ENCODE measurements around the gene TSPAN12.

The TSPAN12 gene

GRCh38 chr7:120841608-120842007 is 16.3 kb downstream of the TSPAN12 start:
- DNase-seq = no peak

- DNase-seq = no peak
These were observed 19.7 kb downstream of the TSPAN12 start for GRCh38 chr7:120838281-120838682.

GRCh38 chr7:120837599-120837998 is 20.3 kb downstream of the TSPAN12 start:
- no peak for DNase-seq

GRCh38 chr7:120836556-120837115 is 21.3 kb downstream of the TSPAN12 start:
- DNase-seq = no peak

GRCh38 chr7:120834726-120835125 is 23.2 kb downstream of the TSPAN12 start:
- no peak for DNase-seq

- DNase-seq = no peak
These were observed 24.4 kb downstream of the TSPAN12 start for GRCh38 chr7:120833546-120833945.

GRCh38 chr7:120832803-120833202 is 25.1 kb downstream of the TSPAN12 start:
- DNase-seq = no peak

GRCh38 chr7:120831260-120831659 is 26.7 kb downstream of the TSPAN12 start:
- DNase-seq = no peak

- no peak for DNase-seq
These were observed 28.5 kb downstream of the TSPAN12 start for GRCh38 chr7:120829487-120829886.

- DNase-seq = no peak
These were observed 29.4 kb downstream of the TSPAN12 start for GRCh38 chr7:120828528-120828927.

GRCh38 chr7:120827371-120828118 is 30.4 kb downstream of the TSPAN12 start:
- no peak for DNase-seq

GRCh38 chr7:120825576-120825975 is 32.4 kb downstream of the TSPAN12 start:
- no peak for DNase-seq

GRCh38 chr7:120825152-120825551 is 32.8 kb downstream of the TSPAN12 start:
- no peak for DNase-seq

- no peak for DNase-seq
These were observed 38.1 kb downstream of the TSPAN12 start for GRCh38 chr7:120819861-120820260.

GRCh38 chr7:120817851-120818250 is 40.1 kb downstream of the TSPAN12 start:
- no peak for DNase-seq

- no peak for DNase-seq
These were observed 43.5 kb downstream of the TSPAN12 start for GRCh38 chr7:120814253-120814939.

GRCh38 chr7:120813546-120814252 is 44.2 kb downstream of the TSPAN12 start:
- DNase-seq = no peak

GRCh38 chr7:120813089-120813488 is 44.9 kb downstream of the TSPAN12 start:
- no peak for DNase-seq

GRCh38 chr7:120809260-120809659 is 48.7 kb downstream of the TSPAN12 start:
- DNase-seq = no peak

GRCh38 chr7:120807390-120807789 is 50.6 kb downstream of the TSPAN12 start:
- DNase-seq = no peak

GRCh38 chr7:120806669-120807068 is 51.3 kb downstream of the TSPAN12 start:
- DNase-seq = no peak

- DNase-seq = no peak
These were observed 52.1 kb downstream of the TSPAN12 start for GRCh38 chr7:120805636-120806388.

- no peak for DNase-seq
These were observed 55.2 kb downstream of the TSPAN12 start for GRCh38 chr7:120802751-120803150.

All from GF-D8 (cell line).